Activated CD8-positive, alpha-beta T cell treated with anti-CD3 and anti-CD28 coated beads, Interleukin-2, amount 10 ng/mL, durations not matched to agents 7 days and 5 days (primary cell): Measurements from ENCODE around the gene OR8B2. TPM values are rescaled to one million over a fixed set of nuclear protein-coding genes. Genes with fewer than 3 reads are reported as not detected.
"Not testable (repeated sequence)": the region's sequence is repeated elsewhere in the genome, so short reads cannot be mapped to it uniquely, and the experiment has no call there.

Experiments used
- ATAC-seq: fragments of 150-1000 bp; cut with Tn5 transposase; one replicate; pipeline ENCODE4 v1.10.0; 2021; ENCODE audit warnings: moderate library complexity
- CTCF ChIA-PET: fragments of 350-600 bp; sonication (Branson Sonifier 250); formaldehyde crosslinking; loops from one replicate; lab custom pipeline; 2021; ENCODE audit warnings: antibody characterized with exemption; lab: Charles Lee
- POLR2A ChIA-PET: fragments of 350-600 bp; sonication (Branson Sonifier 250); formaldehyde crosslinking; loops from one replicate; lab custom pipeline; 2021; ENCODE audit warnings: antibody characterized with exemption; lab: Charles Lee
- DNase-seq: peaks from one replicate; pipeline ENCODE4 v3.0.0-alpha.2; 2020
- H3K27ac Mint-ChIP-seq: one replicate; pipeline ENCODE4 v1.8.0; 2021; ENCODE audit warnings: mild to moderate bottlenecking, mixed read lengths
- H3K27me3 Mint-ChIP-seq: one replicate; pipeline ENCODE4 v1.8.0; 2021; ENCODE audit warnings: low read depth, mixed read lengths
- H3K36me3 Mint-ChIP-seq: one replicate; pipeline ENCODE4 v1.8.0; 2021; ENCODE audit warnings: low read depth, mixed read lengths
- H3K4me1 Mint-ChIP-seq: one replicate; pipeline ENCODE4 v1.8.0; 2021; ENCODE audit warnings: low read depth, mixed read lengths
- H3K4me3 Mint-ChIP-seq: one replicate; pipeline ENCODE4 v1.8.0; 2021; ENCODE audit warnings: mild to moderate bottlenecking, mixed read lengths
- H3K9me3 Mint-ChIP-seq: one replicate; pipeline ENCODE4 v1.8.0; 2022; ENCODE audit warnings: mixed read lengths; ENCODE audit not compliant: insufficient read depth
- total RNA-seq, 2 experiments: library from RNA; stranded (reverse); gene quantifications; one replicate each; pipeline ENCODE4 v1.2.3, GENCODE V29; 2021

Gene OR8B2
- not detected for total RNA-seq

GRCh38 chr11:124384399-124384798 is at the start of gene OR8B2:
Gene OR8B2 (minus strand): TSS chr11:124384499. CDS start chr11:124383343, 1,156 bp downstream.
- Mint-ChIP-seq H3K27ac (no peak within 1 kb of the TSS), H3K4me1 (no peaks in the 10 kb centered on the region), H3K4me3 (no peak within 1 kb of the TSS), H3K9me3 (no peaks in the 10 kb centered on the region), H3K27me3 (no peaks in the 10 kb centered on the region), H3K36me3 (no peaks in the 10 kb centered on the region)
- ChIA-PET CTCF (no interaction called here), POLR2A (no interaction called here)
- no peak for DNase-seq
- no peak for ATAC-seq

GRCh38 chr11:124429599-124429998 is 45.3 kb upstream of the OR8B2 start:
- Mint-ChIP-seq H3K4me3 (no peak overlapping the region), H3K27ac (no peak overlapping the region), H3K9me3 (peaks cover 4% of the 10 kb centered on the region), H3K4me1 (no peaks in the 10 kb centered on the region), H3K27me3 (no peaks in the 10 kb centered on the region), H3K36me3 (no peaks in the 10 kb centered on the region)
- ATAC-seq (no peak), DNase-seq (no peak)
- ChIA-PET CTCF (no interaction called here), POLR2A (no interaction called here)

- CTCF ChIA-PET = interaction anchor here (0.9 kb wide), 1 partner anchor 8 kb away, joined by 3 read pairs; no protein-coding TSS in a partner anchor
- Mint-ChIP-seq H3K4me3 (no peak within 1 kb of the TSS), H3K27me3 (no peaks in the 10 kb centered on the region), H3K4me1 (no peaks in the 10 kb centered on the region), H3K9me3 (peaks cover under 1% of the 10 kb centered on the region), H3K36me3 (no peaks in the 10 kb centered on the region), H3K27ac (no peak within 1 kb of the TSS)
- DNase-seq (no peak), ATAC-seq (no peak)
- POLR2A ChIA-PET = no interaction called here
Observed at GRCh38 chr11:124424384-124424921, 40.2 kb upstream of the OR8B2 start, which contains the start of gene OR8B4. Gene OR8B4 (minus strand): TSS chr11:124424871. CDS start chr11:124424871, 0 bp downstream.

- Mint-ChIP-seq H3K36me3 (no peaks in the 10 kb centered on the region), H3K4me1 (no peaks in the 10 kb centered on the region), H3K4me3 (no peak overlapping the region), H3K27ac (no peak overlapping the region), H3K27me3 (peaks cover 6% of the 10 kb centered on the region), H3K9me3 (no peaks in the 10 kb centered on the region)
- ATAC-seq (no peak), DNase-seq (no peak)
- ChIA-PET POLR2A (no interaction called here), CTCF (interaction anchor here (3.0 kb wide), 1 partner anchor 19 kb away, joined by 11 read pairs; no protein-coding TSS in a partner anchor)
Observed at GRCh38 chr11:124421043-124421442, 36.7 kb upstream of the OR8B2 start.

GRCh38 chr11:124415356-124415923 is 31.1 kb upstream of the OR8B2 start:
- ChIA-PET CTCF (interaction anchor here (0.9 to 4.3 kb wide), 5 partner anchors 13 to 452 kb away, joined by 3 to 25 read pairs (median 7); no protein-coding TSS in a partner anchor), POLR2A (no interaction called here)
- no peaks in the 10 kb centered on the region for H3K4me1 Mint-ChIP-seq
- no peaks in the 10 kb centered on the region for H3K36me3 Mint-ChIP-seq
- no peak for ATAC-seq
- H3K9me3 Mint-ChIP-seq = no peaks in the 10 kb centered on the region
- no peak overlapping the region for H3K4me3 Mint-ChIP-seq
- peaks cover 9% of the 10 kb centered on the region for H3K27me3 Mint-ChIP-seq
- no peak for DNase-seq
- no peak overlapping the region for H3K27ac Mint-ChIP-seq

GRCh38 chr11:124409906-124410305 is 25.6 kb upstream of the OR8B2 start:
- Mint-ChIP-seq H3K9me3 (no peaks in the 10 kb centered on the region), H3K36me3 (no peaks in the 10 kb centered on the region), H3K27ac (no peak overlapping the region), H3K4me3 (no peak overlapping the region), H3K4me1 (no peaks in the 10 kb centered on the region), H3K27me3 (peaks cover 10% of the 10 kb centered on the region)
- no peak for ATAC-seq
- DNase-seq = no peak
- CTCF ChIA-PET = interaction anchor here (0.7 kb wide), 1 partner anchor 336 kb away, joined by 3 read pairs; no protein-coding TSS in a partner anchor
- POLR2A ChIA-PET = interaction anchor here (0.6 kb wide), 1 partner anchor 21 kb away, joined by 3 read pairs; no protein-coding TSS in a partner anchor

- CTCF ChIA-PET = no interaction called here
- Mint-ChIP-seq H3K4me1 (peaks cover 2% of the 10 kb centered on the region), H3K27me3 (peaks cover 7% of the 10 kb centered on the region), H3K27ac (no peak overlapping the region), H3K36me3 (no peaks in the 10 kb centered on the region), H3K4me3 (no peak overlapping the region), H3K9me3 (no peaks in the 10 kb centered on the region)
- POLR2A ChIA-PET = no interaction called here
- ATAC-seq = no peak
- DNase-seq = no peak
Observed at GRCh38 chr11:124405581-124405980, 21.3 kb upstream of the OR8B2 start.

- H3K36me3 Mint-ChIP-seq, H3K27me3 Mint-ChIP-seq, POLR2A ChIA-PET, H3K27ac Mint-ChIP-seq, H3K9me3 Mint-ChIP-seq, DNase-seq, H3K4me1 Mint-ChIP-seq, ATAC-seq, H3K4me3 Mint-ChIP-seq: not testable (repeated sequence)
- CTCF ChIA-PET = interaction anchor here (1.0 to 3.6 kb wide), 6 partner anchors 9 to 333 kb away, joined by 3 to 23 read pairs (median 4); no protein-coding TSS in a partner anchor
Observed at GRCh38 chr11:124403186-124403585, 18.9 kb upstream of the OR8B2 start.

GRCh38 chr11:124402326-124402922 is 18.1 kb upstream of the OR8B2 start:
- Mint-ChIP-seq H3K4me3 (no peak overlapping the region), H3K27me3 (peaks cover 1% of the 10 kb centered on the region), H3K4me1 (peaks cover 2% of the 10 kb centered on the region), H3K27ac (no peak overlapping the region), H3K9me3 (no peaks in the 10 kb centered on the region), H3K36me3 (no peaks in the 10 kb centered on the region)
- ATAC-seq = peak; percentile 81
- DNase-seq = peak; percentile 68
- ChIA-PET CTCF (interaction anchor here (1.0 to 3.6 kb wide), 12 partner anchors 10 to 332 kb away, joined by 3 to 23 read pairs (median 5); partner anchors contain the start of gene VWA5A), POLR2A (no interaction called here)

GRCh38 chr11:124398924-124399323 is 14.6 kb upstream of the OR8B2 start, which contains the start of gene OR8B3:
Gene OR8B3 (minus strand): TSS chr11:124399024. CDS start chr11:124397351, 1,673 bp downstream.
- Mint-ChIP-seq H3K4me3 (no peak within 1 kb of the TSS), H3K9me3 (no peaks in the 10 kb centered on the region), H3K27ac (no peak within 1 kb of the TSS), H3K27me3 (peaks cover 3% of the 10 kb centered on the region), H3K36me3 (no peaks in the 10 kb centered on the region), H3K4me1 (peaks cover 2% of the 10 kb centered on the region)
- ATAC-seq (no peak), DNase-seq (no peak)
- ChIA-PET POLR2A (no interaction called here), CTCF (no interaction called here)

GRCh38 chr11:124396847-124397246 is 12.5 kb upstream of the OR8B2 start:
- H3K4me3 Mint-ChIP-seq, CTCF ChIA-PET, H3K27me3 Mint-ChIP-seq, ATAC-seq, DNase-seq, H3K27ac Mint-ChIP-seq, H3K9me3 Mint-ChIP-seq, H3K4me1 Mint-ChIP-seq, POLR2A ChIA-PET, H3K36me3 Mint-ChIP-seq: not testable (repeated sequence)

- Mint-ChIP-seq H3K4me3 (no peak overlapping the region), H3K9me3 (no peaks in the 10 kb centered on the region), H3K27ac (no peak overlapping the region), H3K36me3 (no peaks in the 10 kb centered on the region), H3K27me3 (peaks cover 3% of the 10 kb centered on the region), H3K4me1 (no peaks in the 10 kb centered on the region)
- CTCF ChIA-PET = no interaction called here
- POLR2A ChIA-PET = no interaction called here
- no peak for DNase-seq
- ATAC-seq = no peak
Observed at GRCh38 chr11:124394408-124394807, 10.1 kb upstream of the OR8B2 start.
